GM18519 (cell line): ENCODE measurements around the gene MPV17L2.
A peak's percentile ranks its signal among the peaks of the same experiment; 100 is the strongest.
"Not testable (repeated sequence)": the region's sequence is repeated elsewhere in the genome, so short reads cannot be mapped to it uniquely, and the experiment has no call there.

Source experiments
- ATAC-seq: cut with Tn5 transposase; IDR thresholded peaks from one replicate; pipeline ENCODE4 v1.9.1; 2021; ENCODE audit warnings: mild to moderate bottlenecking, moderate library complexity; ENCODE audit not compliant: unreplicated experiment, low FRiP score

The MPV17L2 gene

DNA sequence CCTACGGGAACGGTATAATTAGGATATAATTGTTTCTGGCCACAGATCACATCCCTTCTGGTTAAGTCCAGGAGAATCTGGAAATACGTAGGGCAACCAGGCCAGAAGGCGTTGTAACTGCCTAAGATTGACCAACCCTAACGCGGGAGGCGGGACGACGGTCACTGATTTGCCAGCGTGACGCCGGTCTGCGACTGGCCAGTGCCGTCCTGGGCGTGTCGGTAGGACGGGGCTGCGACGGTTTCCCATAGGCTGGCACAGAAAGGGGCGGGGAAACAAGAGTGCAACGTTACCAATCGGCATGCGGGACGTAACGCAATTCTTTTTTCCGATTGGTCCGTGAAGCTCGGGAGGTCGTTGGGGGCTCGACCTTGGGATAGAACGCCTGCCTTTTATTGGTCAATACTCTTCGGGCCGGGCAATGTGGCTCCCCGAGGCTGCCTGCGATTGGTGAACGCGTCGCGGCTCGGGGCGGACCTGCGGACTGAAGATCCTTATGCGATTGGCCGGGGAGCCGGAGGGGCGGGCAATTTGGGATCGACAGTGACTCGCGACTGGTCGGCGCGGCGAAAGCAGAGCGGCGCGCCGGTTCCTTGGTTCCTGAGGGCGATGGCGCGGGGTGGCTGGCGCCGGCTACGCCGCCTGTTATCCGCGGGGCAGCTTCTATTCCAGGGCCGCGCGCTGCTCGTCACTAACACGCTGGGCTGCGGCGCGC, at the start of gene MPV17L2:
TSS of gene MPV17L2 (plus strand) at position 546 of the 715 bp plus-strand sequence. CDS start at position 610, 64 bp downstream.
- peak; percentile 69 for ATAC-seq

DNA sequence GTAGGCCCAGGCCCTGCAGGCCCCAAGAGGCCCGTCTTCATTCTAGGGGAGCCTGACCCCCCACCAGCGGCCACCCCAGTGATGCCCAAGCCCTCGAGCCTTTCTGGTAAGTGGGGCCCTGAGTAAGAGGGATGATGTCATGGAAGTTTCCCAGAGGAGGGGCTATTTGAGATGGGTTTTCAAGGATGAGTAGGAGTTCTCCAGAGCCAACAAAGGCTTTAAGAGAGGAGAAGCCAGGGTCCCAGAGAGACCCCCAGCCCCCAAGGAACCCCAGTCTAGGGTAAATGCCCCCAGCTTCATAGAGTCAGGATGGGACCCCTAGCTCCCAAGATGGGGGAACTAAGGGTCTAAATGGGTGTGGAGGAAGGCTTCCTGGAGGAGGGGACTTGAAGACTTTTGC, 49.1 kb upstream of the MPV17L2 start:
- ATAC-seq: no peak

DNA sequence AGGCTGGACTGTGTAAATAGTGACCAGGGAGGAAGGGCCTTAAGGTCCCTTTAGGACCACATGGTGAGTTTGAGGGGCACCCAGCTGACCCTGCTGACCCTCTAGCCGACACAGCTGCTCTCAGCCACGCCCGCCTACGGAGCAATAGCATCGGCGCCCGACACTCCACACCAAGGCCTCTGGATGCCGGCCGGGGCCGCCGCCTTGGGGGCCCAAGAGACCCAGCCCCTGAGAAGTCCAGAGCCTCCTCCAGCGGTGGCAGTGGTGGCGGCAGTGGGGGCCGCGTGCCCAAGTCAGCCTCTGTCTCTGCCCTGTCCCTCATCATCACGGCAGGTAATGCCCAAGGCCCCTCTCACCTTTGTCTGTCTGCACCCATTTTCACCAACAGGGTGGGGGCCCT, 48.7 kb upstream of the MPV17L2 start:
- ATAC-seq: no peak

DNA sequence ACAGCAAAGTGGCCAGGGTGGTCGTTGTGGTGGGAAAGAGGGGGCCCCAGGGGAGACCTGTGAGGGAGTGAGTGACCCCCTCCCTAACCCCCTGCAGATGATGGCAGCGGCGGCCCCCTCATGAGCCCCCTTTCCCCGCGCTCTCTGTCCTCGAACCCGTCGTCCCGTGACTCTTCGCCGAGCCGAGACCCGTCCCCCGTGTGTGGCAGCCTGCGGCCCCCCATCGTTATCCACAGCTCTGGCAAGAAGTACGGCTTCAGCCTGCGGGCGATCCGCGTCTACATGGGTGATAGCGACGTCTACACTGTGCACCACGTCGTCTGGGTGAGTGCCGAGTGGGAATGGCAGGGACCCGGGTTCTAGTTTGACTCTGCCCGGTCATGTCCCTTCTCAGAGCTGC, 48.1 kb upstream of the MPV17L2 start:
- ATAC-seq: no peak

DNA sequence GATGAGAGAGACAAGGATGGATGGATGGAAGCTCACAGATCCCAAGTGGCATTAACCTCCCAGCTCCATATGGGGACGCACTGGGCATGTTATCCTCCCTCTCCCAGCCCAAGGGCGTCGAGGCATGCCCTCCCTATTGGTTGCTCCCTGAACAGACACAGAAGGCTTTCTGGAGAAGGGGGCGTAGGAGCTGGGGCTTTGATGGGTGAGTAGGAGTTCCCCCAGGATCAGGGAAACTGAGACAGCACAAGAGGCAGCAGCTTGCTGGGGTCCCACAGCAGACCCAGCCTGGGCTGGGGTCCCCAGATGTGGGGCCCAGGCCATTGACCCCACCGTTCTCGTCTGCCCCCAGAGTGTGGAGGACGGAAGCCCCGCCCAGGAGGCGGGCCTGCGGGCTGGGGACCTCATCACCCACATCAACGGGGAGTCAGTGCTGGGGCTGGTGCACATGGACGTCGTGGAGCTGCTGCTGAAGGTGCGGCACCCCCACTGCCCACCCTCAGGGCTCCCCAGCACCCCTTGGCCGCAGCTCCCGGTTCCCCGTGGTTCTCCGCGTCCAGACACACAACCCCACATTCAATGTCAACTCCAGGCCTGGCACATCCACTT, 47.5 kb upstream of the MPV17L2 start:
- no peak for ATAC-seq

- ATAC-seq: no peak
Measured at GRCh38 chr19:18147396-18147795, 45.6 kb upstream of the MPV17L2 start.

DNA sequence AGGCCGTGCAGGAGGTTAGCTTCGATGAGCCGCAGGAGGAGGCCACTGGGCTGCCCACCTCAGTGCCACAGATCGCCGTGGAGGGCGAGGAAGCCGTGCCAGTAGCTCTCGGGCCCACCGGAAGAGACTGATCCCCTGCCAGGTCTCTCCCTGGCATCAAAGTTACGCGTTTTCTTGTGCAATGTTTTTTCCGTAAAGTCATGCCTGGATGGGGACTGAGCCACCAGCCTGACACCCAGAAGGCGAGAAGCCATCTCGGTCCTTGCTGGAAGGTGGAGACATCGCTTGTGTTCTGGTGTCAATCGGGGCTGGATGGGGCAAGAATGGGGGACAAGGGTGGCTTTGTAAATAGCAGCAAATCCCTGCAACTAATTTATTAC, 43.4 kb upstream of the MPV17L2 start:
- ATAC-seq: no peak

GRCh38 chr19:18150776-18151624, 42.0 kb upstream of the MPV17L2 start:
- ATAC-seq: no peak

GRCh38 chr19:18152442-18152816, 40.6 kb upstream of the MPV17L2 start:
- ATAC-seq: peak; percentile 46

- peak; percentile 61 for ATAC-seq
Measured at GRCh38 chr19:18152817-18153555, 40.0 kb upstream of the MPV17L2 start, which contains the start of gene PIK3R2. TSS of gene PIK3R2 (plus strand) at chr19:18153163. CDS start at chr19:18155880, 2,717 bp downstream.

- no peak for ATAC-seq
Measured at GRCh38 chr19:18153556-18154134, 39.4 kb upstream of the MPV17L2 start.

GRCh38 chr19:18155095-18156087, 37.6 kb upstream of the MPV17L2 start:
- no peak for ATAC-seq

DNA sequence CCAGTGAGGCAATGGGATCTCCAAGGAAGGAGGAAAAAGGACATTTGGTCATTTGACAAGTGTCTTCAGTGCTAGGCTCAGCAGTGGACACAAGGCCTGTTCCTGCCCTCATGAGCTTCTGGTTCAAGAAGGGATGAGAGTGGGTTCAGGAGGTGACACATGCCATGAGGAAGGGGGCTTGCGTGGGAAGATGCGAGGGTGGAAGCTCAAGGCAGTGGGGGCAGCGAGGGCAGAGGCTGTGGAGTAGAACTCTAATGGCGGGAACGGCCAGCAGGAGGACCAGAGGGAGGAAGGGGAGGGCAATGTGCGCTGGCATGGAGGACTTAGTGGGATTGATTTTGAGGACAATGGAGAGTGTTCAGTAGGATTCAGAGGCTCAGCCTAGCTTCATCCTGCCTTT, 36.8 kb upstream of the MPV17L2 start:
- ATAC-seq: no peak

- no peak for ATAC-seq
Measured at GRCh38 chr19:18156841-18157464, 36.1 kb upstream of the MPV17L2 start.

- ATAC-seq: no peak
Measured at GRCh38 chr19:18157465-18158063, 35.5 kb upstream of the MPV17L2 start.

DNA sequence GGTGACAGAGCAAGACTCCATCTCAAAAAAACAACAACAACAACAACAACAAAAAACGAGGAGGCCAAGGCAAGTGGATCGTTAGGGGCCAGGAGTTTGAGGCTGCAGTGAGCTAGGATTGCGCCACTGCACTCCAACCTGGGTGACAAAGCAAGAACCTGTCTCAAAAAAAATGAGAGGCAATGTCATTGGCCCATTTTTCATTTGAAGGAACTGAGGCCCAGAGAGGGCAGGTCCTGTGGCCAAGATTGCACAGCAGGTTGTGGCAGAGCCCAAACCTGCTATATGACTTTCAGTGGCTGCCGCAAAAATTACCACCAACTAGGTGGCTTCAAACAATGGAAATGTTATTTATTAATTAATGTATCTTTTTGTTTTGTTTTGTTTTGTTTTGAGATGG, 34.6 kb upstream of the MPV17L2 start:
- no peak for ATAC-seq

GRCh38 chr19:18159059-18159616, 33.9 kb upstream of the MPV17L2 start:
- ATAC-seq: not testable (repeated sequence)

DNA sequence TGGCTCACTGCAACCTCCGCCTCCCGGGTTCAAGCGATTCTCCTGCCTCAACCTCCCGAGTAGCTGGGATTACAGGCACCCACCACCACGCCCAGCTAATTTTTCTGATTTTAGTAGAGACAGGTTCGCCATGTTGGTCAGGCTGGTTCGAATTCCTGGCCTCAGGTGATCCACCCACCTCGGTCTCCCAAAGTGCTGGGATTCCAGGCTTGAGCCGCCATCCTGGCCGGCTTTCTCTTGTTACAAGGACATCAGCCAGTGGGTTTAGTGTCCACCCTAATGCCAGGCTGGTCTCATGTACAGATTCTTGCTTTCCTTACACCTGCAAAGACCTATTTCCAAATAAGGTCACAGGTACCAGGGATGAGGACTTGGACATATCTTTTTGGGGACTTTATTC, 33.2 kb upstream of the MPV17L2 start:
- ATAC-seq: no peak
